ENCODE results near the gene TNIK.

The TNIK gene

GRCh38 chr3:171354706-171355582, 105.3 kb downstream of the TNIK start:
- no peak for DNase-seq

- DNase-seq, result peak; percentile 32
These were observed 106.0 kb downstream of the TNIK start for GRCh38 chr3:171354049-171354705.

GRCh38 chr3:171353423-171353822, 106.8 kb downstream of the TNIK start:
- DNase-seq, result no peak

GRCh38 chr3:171352387-171352935, 107.7 kb downstream of the TNIK start:
- no peak for DNase-seq

GRCh38 chr3:171351676-171352075, 108.5 kb downstream of the TNIK start:
- no peak for DNase-seq

GRCh38 chr3:171350364-171350763, 109.8 kb downstream of the TNIK start:
- no peak for DNase-seq

- no peak for DNase-seq
These were observed 110.8 kb downstream of the TNIK start for GRCh38 chr3:171349392-171349791.

GRCh38 chr3:171348121-171348520, 112.1 kb downstream of the TNIK start:
- no peak for DNase-seq

- no peak for DNase-seq
These were observed 112.7 kb downstream of the TNIK start for GRCh38 chr3:171347301-171348039.

- DNase-seq, result no peak
These were observed 113.5 kb downstream of the TNIK start for GRCh38 chr3:171346582-171347300.

GRCh38 chr3:171346019-171346418, 114.2 kb downstream of the TNIK start:
- DNase-seq, result no peak

- DNase-seq, result no peak
These were observed 114.9 kb downstream of the TNIK start for GRCh38 chr3:171345107-171345843.

- DNase-seq, result no peak
These were observed 116.5 kb downstream of the TNIK start for GRCh38 chr3:171343693-171344092.

- no peak for DNase-seq
These were observed 117.3 kb downstream of the TNIK start for GRCh38 chr3:171342783-171343420.

- no peak for DNase-seq
These were observed 118.0 kb downstream of the TNIK start for GRCh38 chr3:171342200-171342599.

GRCh38 chr3:171340434-171340833, 119.8 kb downstream of the TNIK start:
- DNase-seq, result no peak

GRCh38 chr3:171339598-171339997, 120.6 kb downstream of the TNIK start:
- no peak for DNase-seq

- no peak for DNase-seq
These were observed 123.8 kb downstream of the TNIK start for GRCh38 chr3:171336406-171336805.

- no peak for DNase-seq
These were observed 124.6 kb downstream of the TNIK start for GRCh38 chr3:171335559-171335958.

- DNase-seq, result peak; percentile 33
These were observed 125.8 kb downstream of the TNIK start for GRCh38 chr3:171334465-171334811.

- no peak for DNase-seq
These were observed 126.3 kb downstream of the TNIK start for GRCh38 chr3:171333784-171334464.
